ENCODE results near the gene ISYNA1.
A peak's percentile ranks its signal among the peaks of the same experiment; 100 is the strongest.

The ISYNA1 gene

DNA sequence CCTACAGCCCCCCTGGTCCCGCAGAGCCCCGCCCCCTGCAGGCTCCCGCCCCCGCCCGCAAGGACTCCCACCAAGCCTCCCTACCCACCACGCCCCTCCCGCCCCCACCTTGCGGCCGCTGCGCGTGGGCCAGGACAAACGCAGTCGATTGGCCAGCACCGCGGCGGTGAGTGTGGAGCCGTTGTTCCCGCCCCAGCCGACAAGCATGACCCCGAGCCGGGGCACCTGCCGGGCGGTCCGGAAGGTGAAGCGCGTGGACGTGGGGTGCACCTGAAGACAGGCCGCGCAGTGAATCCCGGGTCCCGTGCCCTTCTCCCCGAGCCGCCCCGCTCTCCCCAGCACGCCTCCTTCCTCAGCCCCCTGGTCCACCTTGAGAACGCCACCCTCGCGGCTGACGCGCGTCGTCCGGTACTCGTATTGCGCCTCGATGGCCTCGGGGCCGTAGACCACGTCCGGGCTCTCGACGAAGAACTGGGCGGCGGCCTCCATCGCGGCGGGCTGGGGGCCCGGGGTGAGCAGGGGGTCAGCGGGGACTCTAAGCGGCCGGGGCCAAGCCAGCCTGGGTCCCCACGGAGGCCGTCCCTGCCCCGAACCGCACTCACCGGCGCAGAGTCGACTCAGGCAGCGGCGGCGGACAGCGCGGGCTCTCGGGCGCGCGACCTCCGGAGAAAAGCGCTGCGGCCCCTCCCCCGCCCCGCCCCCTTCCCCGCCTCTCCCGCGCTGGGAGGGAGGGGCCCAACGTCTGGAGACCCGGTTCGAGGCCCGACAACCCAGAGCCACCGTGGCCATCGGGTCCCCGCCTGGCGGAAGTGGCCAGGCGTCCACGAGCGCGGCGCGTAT is at the start of gene ISYNA1:
Gene ISYNA1 (minus strand): TSS at position 643 of the 840 bp plus-strand sequence. CDS start 154 bp downstream, at position 489.
- DNase-seq, result peak; percentile 28

DNA sequence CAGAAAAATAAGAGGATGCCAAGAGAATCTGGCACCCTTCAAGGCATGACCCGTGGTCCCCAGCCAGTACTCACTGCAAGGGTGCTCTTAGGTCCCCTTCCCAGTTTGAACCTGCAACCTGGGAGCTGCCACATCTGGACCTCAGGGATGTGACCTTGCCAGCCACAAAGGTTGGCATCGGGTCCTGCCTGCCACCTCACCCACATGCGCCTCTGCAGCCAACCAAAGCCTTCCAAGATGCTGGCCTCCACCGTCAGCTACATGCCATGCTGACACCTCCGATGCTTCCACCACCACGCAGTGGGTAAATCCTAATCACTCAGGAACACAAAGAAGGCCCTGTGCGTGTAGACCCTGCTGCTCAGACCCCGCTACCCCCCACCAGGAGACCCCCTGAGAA is 48.8 kb upstream of the ISYNA1 start:
- no peak for DNase-seq

DNA sequence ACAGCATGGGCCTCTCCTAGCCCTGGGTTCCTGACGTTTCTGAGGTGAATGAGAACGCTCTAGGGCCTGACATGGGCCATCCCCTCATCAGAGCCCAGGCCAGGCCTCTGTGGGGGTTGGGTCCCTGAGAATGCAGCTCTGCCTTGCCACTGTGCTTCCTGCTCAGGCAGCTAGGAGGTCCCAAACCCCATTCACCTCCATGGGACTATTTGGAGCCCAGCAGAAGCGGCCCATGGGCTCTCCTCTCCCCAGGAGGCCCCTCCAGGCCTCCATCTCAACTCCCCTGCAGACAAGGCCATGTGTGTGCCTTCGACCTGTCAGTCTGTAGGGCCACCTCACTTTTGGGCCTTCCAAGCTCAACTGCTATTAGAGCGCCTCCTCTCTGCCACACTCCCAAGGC is 47.1 kb upstream of the ISYNA1 start:
- no peak for DNase-seq

DNA sequence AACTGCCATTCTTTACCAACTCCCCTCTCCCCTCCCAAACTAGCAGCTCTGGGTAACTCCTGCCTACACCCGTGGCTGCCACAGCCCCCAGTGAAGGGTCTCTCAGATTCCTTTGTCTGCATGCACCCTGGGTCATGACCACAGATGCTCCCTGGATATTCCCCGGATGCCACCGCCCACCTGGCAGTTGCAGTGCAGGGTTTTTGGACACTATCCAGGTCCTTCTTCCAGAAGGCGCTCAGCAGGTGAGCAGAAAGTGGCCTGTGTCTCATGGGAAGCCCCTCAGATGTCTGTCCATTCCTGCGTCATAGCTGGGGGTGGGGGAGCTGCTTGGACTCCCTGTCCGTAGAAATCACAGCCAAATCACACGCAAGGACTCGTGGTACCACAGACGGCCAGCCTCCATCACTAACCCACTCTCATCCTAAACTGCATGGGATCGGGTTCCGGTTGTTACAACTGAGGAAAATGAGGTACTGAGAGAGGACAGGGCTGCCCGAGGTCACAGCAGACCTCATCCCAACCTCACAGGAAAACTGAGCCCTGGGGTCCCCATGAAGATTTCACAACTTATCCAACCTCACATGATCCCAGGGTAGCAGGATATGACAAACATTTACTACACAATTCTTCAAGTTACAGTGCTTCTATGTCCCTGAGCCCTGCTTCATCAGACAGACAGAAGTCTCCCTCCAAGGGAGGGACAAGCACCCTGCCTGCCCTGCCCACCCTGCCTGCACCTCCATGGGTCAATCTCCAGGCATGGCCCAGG is 45.4 kb upstream of the ISYNA1 start:
- DNase-seq, result peak; percentile 53

DNA sequence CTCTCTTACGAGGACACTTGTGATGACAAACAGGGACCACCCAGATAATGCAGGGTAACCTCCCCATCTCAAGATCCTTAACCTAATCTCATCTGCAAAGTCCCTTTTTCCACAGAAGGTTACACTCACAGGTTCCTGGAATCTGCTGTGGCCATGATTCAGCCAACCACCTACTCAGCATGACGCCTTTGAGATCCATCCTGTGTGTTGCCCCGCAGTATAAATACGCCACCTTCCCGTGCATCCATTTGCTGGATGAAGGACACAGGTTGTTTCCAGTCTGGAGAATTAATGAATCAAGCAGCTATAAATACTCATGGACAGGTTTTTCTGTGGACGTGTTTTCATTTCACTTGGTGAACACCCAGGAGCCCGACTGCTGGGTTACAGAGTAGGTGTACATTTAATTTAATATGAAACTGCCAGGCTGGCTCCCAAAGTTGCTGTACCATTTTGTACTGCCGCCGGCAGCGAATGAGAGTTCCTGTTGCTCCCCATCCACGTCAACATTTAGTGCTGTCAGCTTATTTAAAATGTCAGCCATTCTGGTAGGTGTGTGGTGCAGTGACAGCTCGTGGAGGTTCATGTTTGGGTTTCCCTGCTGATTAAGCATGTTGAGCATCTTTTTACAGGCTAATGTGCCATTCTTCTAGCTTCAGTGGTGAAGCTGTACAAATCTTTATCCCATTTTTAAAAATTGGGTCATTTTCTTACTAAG is 43.7 kb upstream of the ISYNA1 start:
- no peak for DNase-seq

DNA sequence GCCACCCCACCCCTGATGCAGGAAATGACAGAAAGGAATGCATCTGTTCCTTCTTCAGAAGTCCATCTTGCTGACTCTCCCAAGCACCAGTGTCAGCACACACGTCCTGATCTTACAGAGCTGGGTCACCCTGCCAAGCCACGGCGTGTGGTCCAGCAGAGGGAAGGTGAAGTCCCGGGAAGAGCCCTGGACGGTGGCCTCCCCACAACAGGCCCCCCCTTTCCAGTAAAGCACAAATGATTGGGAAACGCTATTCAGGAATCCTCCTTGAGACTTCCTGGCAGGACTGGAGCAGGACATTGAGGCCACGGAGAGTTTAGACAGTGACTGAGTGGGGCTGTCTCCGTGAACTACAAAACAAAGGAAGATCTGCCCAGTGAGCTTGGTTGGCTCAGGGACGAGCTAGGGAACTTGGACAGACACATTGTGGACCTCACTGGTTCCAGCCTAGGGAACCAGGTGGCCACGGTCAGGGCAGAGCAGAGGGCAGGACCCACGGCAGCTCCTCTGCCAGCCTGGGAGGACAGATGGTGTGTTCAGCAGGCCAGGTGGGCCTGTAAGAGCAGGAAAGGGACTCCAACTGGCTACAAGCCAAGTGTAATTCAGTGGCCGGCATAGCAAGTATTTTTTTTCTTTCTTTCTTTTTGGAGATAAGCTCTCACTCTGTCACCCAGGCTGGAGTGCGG is 42.2 kb upstream of the ISYNA1 start:
- DNase-seq, result peak; percentile 65

DNA sequence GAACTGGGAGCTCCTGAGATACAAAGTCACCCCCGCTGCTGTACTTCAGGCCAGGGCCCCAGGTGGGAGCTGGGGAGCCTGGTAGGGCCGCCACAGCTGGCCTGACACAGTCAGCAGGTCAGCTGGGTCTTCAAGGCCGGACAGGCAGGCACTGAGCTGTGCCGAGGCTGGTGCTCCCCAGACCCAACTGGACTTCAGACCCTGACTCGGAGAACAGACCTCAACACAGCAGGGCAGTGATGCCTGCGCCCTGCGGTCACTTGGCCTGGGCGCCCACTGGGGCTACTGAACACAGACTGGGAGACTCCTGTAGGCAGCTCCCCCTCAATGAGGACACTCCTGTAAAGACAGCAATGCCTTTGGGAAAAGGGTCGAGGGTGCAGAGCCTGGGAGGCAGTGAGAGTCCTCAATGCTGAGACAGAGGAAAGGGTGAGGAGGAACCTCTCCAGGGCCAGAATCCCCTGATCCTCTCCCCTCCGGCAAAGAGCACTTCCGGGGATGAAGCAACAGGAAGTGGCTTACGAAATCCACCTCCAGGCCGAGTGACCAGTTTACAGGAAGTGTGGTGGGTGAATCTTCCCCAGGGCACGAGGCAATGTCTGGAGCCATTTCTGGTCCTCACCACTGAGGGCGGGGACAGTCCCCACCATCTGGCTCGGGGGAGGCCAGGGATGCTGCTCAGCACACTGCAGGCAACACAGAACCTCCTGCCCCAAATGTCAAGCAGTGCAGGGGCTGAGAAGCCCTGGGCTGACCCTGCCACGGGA is 40.8 kb upstream of the ISYNA1 start:
- peak; percentile 80 for DNase-seq

DNA sequence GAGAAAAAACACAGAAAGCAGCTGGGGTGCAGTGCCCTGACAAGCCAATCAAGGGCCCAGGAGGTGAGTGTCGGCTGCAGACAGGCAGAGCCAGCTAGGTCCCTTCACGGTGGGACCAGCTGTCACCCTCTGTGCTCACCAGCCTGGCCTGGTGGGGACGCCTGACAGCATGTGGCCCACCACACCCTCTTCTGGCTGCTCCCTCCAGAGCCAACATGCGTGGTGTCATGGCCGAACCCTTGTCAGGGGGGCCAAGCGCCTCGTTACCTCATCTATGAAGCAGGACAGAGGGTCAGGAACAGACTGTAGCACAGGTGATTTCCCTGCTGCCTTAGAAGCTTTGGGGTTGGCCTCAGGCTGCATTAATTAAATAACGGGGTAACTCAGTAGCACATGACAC is 40.0 kb upstream of the ISYNA1 start:
- no peak for DNase-seq

DNA sequence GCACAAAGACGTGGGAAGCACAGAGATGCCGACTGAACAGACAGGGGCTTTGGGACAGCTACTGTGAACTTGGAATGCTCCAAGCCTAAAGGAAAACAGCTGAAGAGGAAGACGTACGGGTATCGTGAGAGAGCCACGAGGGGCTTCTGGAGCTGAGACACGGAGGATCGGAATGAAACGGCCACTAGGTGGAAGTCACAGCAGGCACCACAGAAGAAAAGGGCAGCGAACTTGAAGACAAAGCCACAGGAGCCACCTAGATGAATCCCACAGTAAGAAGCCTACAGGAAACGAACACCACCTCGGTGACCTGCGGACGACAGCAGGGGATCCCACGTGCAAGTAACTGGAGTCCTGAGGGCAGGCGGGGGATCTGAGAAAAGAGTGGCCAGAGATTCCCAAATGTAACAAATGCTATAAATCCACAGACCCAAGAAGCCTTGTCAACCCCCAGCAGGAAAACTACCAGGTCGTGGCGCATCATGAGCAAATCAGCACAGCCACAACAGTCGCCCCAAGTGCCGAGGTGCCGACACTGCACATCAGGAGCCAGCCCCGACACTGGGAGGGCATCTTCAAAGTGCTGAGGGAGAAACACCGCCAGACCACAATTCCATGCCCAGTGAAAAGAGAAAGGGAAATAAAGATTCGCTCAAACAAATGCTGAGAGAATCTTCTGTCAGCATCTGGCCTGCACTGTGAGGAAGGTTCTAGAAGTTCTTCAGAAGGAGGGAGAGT is 39.3 kb upstream of the ISYNA1 start:
- no peak for DNase-seq

DNA sequence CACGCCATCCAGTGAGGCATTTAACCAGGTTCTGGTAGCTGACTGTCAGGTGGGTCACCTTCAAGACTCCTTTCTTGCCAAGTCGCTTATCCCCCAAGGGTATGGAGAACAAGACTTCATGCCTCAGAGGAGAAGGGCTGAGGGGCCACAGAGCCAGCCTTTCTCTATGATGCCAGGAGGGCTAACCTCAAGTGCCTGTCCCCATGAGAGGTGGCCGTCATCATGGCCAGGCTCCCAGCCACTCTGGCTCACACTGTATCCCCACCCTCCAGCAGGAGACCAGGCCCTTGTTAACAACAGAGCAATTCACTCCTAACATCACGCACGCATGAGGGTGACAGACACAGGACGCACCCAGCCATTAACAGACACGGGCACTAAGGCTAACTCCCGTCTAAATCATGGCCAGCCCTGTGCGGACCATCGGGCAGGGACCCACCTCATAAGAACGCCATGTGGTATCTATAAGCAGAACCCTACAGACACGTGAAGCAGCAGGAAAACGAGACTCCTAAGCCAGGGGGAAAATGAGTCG is 38.6 kb upstream of the ISYNA1 start:
- no peak for DNase-seq

DNA sequence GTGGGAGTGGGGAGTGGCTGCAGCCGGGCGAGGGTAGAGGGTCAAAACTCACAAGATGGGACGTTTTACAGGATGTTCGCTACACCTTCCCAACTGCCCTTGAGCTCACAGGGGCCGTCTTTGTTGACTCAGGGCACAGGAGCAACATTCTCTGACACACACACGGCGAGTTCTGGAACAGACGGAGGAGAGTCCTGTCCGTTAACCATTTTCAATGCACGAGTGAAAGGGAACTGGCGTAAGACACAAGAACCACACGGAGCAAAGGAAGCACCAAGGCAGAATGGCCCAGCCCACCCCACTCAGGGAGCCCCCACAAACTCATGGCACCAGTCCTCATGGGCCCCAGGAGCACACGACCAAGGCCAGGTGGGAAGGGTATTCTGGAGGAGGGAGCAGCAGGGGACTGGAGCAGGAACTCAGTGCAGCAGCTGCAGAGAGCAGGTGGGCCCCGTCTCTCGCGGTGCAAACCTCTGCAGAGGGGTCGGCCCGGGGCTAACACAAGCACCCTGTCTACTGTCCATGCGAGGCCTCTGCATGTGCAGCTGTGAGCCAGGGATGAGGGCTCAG is 37.9 kb upstream of the ISYNA1 start:
- DNase-seq, result no peak

DNA sequence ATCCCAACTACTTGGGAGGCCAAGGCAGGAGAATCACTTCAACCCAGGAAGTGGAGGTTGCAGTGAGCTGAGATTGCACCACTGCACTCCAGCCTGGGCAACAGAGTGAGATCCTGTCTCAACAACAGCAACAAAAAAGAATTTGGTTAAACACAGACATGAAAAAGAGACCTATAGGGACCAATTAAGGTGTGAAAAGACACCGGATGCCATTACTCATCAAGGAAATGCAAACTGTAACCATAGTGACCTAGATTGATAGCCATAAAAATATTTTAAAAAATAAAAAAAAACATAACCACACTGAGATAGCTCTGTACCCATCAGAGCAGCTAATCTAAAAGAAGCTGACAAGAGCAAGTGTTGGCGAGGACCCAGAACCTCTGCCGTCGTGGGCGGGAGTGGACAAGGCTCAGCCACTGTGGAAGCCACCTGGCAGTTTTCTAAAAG is 37.1 kb upstream of the ISYNA1 start:
- DNase-seq, result no peak

DNA sequence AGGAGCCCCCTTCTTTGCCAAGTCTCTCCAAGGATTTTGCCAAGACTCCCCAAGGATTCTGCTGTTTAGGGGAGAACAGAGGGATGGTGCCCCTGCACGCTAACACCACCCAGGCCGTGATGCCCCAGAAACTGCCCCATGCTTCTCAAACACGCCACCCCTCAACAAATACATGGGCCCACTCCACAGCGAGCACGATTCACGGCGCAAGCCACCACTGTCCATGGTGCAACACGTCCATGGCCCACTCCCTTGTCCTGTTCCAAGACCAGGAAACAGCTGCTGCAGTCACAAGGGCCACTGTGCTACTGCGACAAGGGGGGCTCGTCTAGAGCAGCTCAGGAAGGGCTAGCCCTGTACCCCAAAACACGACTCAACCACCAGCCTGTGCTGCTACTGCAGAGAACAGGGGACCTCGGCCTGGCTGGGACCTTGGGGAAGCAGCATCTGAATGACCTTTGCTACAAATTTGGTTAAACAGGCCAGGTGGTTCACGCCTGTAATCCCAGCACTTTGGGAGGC is 36.5 kb upstream of the ISYNA1 start:
- no peak for DNase-seq

DNA sequence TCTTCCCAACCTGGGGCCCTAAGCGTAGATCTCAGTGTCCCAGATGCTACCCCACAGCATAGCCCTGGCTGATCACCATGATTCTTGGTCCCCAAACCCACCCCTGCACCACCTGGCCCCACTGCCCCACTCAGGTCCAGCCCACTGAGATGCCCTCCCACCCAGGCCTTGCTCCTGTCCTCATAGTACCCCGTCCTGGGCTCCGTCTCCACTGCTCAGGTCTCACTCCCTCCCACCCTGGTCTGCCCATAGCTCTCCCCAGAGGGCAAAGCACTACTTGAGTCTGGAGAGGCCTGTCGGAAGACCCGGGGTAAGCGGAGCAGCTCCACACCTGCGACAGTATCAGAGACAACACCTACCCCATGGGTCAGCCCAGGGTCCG is 35.8 kb upstream of the ISYNA1 start:
- no peak for DNase-seq

DNA sequence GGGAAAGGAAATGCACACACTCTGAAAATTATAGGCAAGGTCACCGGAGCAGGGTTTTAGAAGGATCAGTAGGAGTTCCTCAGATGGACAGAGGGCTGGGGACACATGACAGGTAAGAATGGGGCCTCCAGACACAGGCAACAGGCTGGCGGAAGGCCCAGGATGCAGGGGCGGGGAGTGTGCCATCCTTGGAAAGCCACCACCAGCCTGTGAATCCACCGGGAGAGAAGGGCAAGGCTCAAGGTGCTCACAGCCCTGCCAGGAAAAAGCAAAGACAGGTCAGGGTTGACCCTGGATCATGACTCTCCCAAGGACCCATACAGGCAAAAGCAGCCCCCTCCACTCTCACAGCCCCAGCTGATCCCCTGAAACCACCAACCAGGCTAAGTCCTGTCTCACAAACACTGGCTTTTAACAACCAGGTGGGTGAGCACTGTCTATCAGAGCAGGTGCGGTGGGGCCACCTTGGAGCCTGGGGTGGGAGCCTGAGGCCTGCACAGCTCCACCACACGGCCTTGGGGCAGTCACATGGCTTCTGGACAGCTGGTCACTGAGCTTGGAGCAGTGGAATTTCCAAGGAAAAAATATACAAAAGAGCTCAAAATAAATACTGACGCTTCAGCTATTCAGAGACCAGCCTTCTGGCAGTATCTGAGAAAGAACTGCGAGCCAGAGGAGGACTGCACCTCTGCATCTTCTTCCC is 35.2 kb upstream of the ISYNA1 start:
- no peak for DNase-seq

DNA sequence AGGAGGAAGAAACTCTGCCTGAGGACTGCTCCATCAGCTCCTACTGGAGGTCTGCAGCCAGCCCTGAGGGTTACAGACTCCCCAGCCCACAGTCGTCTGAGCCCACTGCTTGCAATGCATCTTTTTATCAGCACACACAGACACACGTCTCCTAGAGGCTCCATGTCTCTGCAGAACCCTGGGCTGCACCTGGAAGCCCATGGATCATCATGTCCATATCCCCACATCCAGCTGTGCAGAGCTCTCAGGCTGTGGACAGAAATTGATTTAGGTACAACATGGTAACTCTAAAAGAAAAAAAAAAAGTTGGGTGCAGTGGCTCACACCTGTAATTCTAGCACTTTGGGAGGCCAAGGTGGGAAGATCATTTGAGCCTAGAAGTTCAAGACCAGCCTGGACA is 32.9 kb upstream of the ISYNA1 start:
- no peak for DNase-seq

DNA sequence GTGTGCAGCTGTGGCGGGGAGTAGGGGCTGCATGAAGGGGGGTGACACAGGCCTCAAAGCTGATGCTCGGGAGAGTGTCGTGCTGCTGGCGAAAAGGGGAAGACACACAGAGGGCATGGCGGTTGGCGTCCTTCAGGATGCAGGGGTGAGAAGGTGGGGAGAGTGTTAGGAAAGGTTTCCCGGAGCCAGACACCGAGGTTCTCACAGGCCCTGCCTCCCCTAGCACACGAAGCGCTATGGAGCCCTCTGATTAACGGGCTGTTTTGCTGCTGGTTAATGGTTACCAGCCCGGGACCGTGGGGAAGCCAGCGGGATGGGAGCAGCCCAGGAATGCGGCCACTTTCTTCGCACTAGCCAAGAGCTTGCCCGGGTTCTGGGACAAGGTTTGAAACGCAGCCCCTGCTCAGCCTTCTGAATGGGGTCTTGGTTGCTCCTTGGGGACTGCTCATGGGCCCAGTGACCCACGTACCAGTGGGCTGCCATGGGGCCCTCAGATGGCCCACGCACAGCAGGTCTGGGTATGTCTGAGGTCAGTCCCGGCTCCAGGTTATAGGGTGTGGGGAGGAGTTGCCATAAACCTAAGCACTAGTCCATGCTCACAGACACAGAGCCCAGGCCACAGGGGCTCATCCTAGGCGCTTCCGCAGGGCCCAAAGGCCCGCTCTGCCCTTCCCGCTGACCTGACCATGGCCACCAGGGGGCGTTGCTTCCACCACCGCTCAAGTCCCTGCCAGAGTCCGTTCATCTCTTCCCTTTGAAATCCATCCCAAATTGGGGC is 31.3 kb upstream of the ISYNA1 start:
- DNase-seq, result no peak

DNA sequence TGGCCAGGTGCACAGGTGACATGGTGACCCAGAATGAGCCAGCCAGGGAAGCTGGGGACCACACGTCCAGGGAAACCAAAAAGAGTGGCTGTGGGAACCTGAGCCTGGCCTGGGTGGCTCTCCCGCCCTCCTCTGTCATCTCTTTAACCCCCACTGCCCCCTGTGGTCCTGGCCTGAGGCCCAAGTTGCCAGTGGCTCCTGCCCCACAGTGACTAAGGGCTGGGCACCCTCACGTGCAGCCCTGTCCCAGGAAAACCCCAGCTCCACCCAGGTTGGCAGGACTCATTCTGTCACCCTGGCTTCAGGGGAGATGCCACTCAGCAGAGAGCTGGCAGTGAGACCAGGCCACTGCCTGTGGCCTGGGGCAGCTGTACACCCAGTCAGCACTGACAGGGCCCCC is 30.6 kb upstream of the ISYNA1 start:
- DNase-seq, result no peak

DNA sequence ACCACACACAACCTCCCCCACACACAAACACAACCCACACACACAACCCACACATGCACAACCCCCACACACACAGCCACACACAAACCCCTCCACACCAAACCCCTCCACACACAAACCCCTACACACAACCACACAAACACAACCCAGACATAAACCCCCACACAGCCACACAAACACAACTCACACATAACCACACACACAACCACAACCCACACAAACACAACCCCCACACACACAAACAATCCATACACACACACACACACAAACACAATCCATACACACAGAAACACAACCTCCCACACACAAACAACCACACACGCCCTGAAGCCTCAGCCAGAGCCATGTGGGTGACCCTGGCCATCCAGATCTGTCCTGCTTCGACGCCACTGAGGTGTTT is 30.0 kb upstream of the ISYNA1 start:
- no peak for DNase-seq

All from NCI-H2029 (cell line).